ENCODE results near the gene TMEM14C.

GRCh38 chr6:10759884-10760329 lies 37.0 kb downstream of the TMEM14C start:
- TF ChIP-seq CTCF (IDR thresholded peaks at IDR 0.05) (no peak), EP300 (IDR thresholded peaks at IDR 0.05) (no peak)
